H1 (cell line): Measurements from ENCODE around the gene NDUFS5. TPM values are rescaled to one million over a fixed set of nuclear protein-coding genes. Genes with fewer than 3 reads are reported as not detected.

Experiments used
- CTCF ChIA-PET: fragments of 300-600 bp; sonication (Branson Sonifier 250); formaldehyde crosslinking; loops from one replicate; lab custom pipeline; 2021; ENCODE audit not compliant: partially characterized antibody; lab: Charles Lee
- POLR2A ChIA-PET: fragments of 300-600 bp; sonication (Branson Sonifier 250); formaldehyde crosslinking; loops from one replicate; lab custom pipeline; 2021; ENCODE audit warnings: inconsistent platforms; ENCODE audit not compliant: partially characterized antibody; lab: Charles Lee
- DNase-seq, 2 experiments: peaks; one replicate each; pipeline versions ENCODE4 v3.0.0 to v3.0.0-alpha.2; 2010 to 2022; ENCODE audit warnings: low spot score in 2 of 2, low read depth in 1 of 2, mixed read lengths in 1 of 2
- FAIRE-seq: peaks from 2 replicates; lab custom pipeline; 2011; peaks lifted over from hg19 to GRCh38; lab: Jason Lieb, UNC
- H2AFZ ChIP-seq: 2 replicates; pipeline ENCODE4 v1.8.1; 2012; ENCODE audit warnings: low read length, inconsistent platforms
- H2AK5ac ChIP-seq: 2 replicates; pipeline ENCODE4 v1.6.1; 2013; ENCODE audit warnings: low read depth, low read length
- H2BK120ac ChIP-seq: replicated peaks from 2 replicates; pipeline ENCODE3; 2013; ENCODE audit warnings: low read depth, low read length, inconsistent platforms
- H2BK12ac ChIP-seq: 2 replicates; pipeline ENCODE4 v1.6.1; 2013; ENCODE audit warnings: low read depth, low read length
- H2BK15ac ChIP-seq: 2 replicates; pipeline ENCODE4 v1.6.1; 2013; ENCODE audit warnings: low read length
- H2BK20ac ChIP-seq: 2 replicates; pipeline ENCODE4 v1.6.1; 2013; ENCODE audit warnings: low read length
- H2BK5ac ChIP-seq: 2 replicates; pipeline ENCODE4 v1.6.1; 2013; ENCODE audit warnings: low read depth, low read length
- H3K14ac ChIP-seq: 2 replicates; pipeline ENCODE4 v1.6.1; 2013; ENCODE audit warnings: inconsistent platforms; ENCODE audit not compliant: insufficient read length
- H3K18ac ChIP-seq: 2 replicates; pipeline ENCODE4 v1.6.1; 2013; ENCODE audit warnings: low read length; ENCODE audit errors: extremely low read depth
- H3K23ac ChIP-seq: 2 replicates; pipeline ENCODE4 v1.6.1; 2013; ENCODE audit warnings: inconsistent platforms; ENCODE audit not compliant: insufficient read length
- H3K23me2 ChIP-seq: 2 replicates; pipeline ENCODE4 v1.6.1; 2013; ENCODE audit warnings: low read depth, low read length
- H3K27ac ChIP-seq: 2 replicates; pipeline ENCODE4 v1.6.1; 2011; ENCODE audit warnings: low read depth, low read length, inconsistent platforms
- H3K27me3 ChIP-seq, 4 experiments: replicated peaks in 1 of 4; 1 replicate in 1 of 4; 2 replicates in 3 of 4; pipeline versions ENCODE4 v1.6.1 to v1.8.1; 2011 to 2013; ENCODE audit warnings: low read length in 3 of 4, mild to moderate bottlenecking in 3 of 4, inconsistent platforms in 2 of 4, mixed read lengths in 2 of 4, moderate library complexity in 1 of 4; ENCODE audit not compliant: control insufficient read depth in 3 of 4, insufficient read depth in 3 of 4; ENCODE audit errors: extremely low read depth in 1 of 4
- H3K36me3 ChIP-seq, 4 experiments: 2 replicates each; pipeline versions ENCODE4 v1.6.1 to v1.8.1; 2011 to 2013; ENCODE audit warnings: mild to moderate bottlenecking in 4 of 4, low read length in 3 of 4, moderate library complexity in 2 of 4, control low read depth in 1 of 4, inconsistent platforms in 1 of 4; ENCODE audit not compliant: insufficient read depth in 4 of 4, control insufficient read depth in 2 of 4
- H3K4ac ChIP-seq: replicated peaks from 2 replicates; pipeline ENCODE3; 2013; ENCODE audit warnings: low read length, low read depth, mixed read lengths, inconsistent platforms; ENCODE audit not compliant: insufficient read length
- H3K4me1 ChIP-seq, 4 experiments: replicated peaks in 1 of 4; 1 replicate in 1 of 4; 2 replicates in 3 of 4; pipeline versions ENCODE4 v1.6.1 to v1.8.1; 2011 to 2013; ENCODE audit warnings: low read length in 3 of 4, inconsistent platforms in 2 of 4, mixed read lengths in 1 of 4; ENCODE audit not compliant: insufficient read depth in 4 of 4, control insufficient read depth in 3 of 4
- H3K4me2 ChIP-seq, 2 experiments: 2 replicates each; pipeline versions ENCODE4 v1.6.1 to v1.8.1; 2011 to 2013; ENCODE audit warnings: low read depth in 2 of 2, low read length in 2 of 2, control low read depth in 1 of 2, inconsistent platforms in 1 of 2, mild to moderate bottlenecking in 1 of 2; ENCODE audit not compliant: insufficient read depth in 1 of 2
- H3K4me3 ChIP-seq, 4 experiments: fragments of 200-600, 300-600 bp in 1 of 4; sonication (generic), shearing (Covaris generic), sonication (Bioruptor Twin) in 1 of 4; 2 replicates each; pipeline versions ENCODE4 v1.5.1 to v1.8.1; 2011 to 2016; ENCODE audit warnings: low read length in 4 of 4, low read depth in 3 of 4, control low read depth in 2 of 4, inconsistent platforms in 2 of 4, mild to moderate bottlenecking in 2 of 4, mixed read lengths in 1 of 4, moderate library complexity in 1 of 4; ENCODE audit not compliant: insufficient read depth in 2 of 4; ENCODE audit errors: extremely low read depth in 1 of 4
- H3K56ac ChIP-seq: replicated peaks from 2 replicates; pipeline ENCODE3; 2013; ENCODE audit warnings: low read depth, mild to moderate bottlenecking, mixed read lengths, low read length, inconsistent platforms; ENCODE audit not compliant: insufficient read length
- H3K79me1 ChIP-seq: 2 replicates; pipeline ENCODE4 v1.6.1; 2013; ENCODE audit warnings: low read depth, low read length, control low read depth
- H3K79me2 ChIP-seq, 2 experiments: 2 replicates each; pipeline versions ENCODE4 v1.6.1 to v1.8.1; 2012 to 2013; ENCODE audit warnings: low read length in 2 of 2, mild to moderate bottlenecking in 2 of 2, inconsistent platforms in 1 of 2; ENCODE audit not compliant: insufficient read depth in 2 of 2, control insufficient read depth in 1 of 2
- H3K9ac ChIP-seq, 4 experiments: replicated peaks in 1 of 4; 1 replicate in 1 of 4; 2 replicates in 3 of 4; pipeline versions ENCODE4 v1.6.1 to v1.8.1; 2011 to 2013; ENCODE audit warnings: low read depth in 3 of 4, low read length in 3 of 4, control low read depth in 2 of 4, mild to moderate bottlenecking in 2 of 4, moderate library complexity in 2 of 4, inconsistent platforms in 1 of 4; ENCODE audit errors: extremely low read depth in 1 of 4
- H3K9me3 ChIP-seq, 2 experiments: 2 replicates each; pipeline versions ENCODE4 v1.6.1 to v1.8.1; 2012 to 2013; ENCODE audit warnings: mild to moderate bottlenecking in 2 of 2, moderate library complexity in 2 of 2, control low read depth in 1 of 2, inconsistent platforms in 1 of 2, low read depth in 1 of 2, low read length in 1 of 2, mixed read lengths in 1 of 2; ENCODE audit not compliant: insufficient read depth in 2 of 2
- H4K20me1 ChIP-seq, 2 experiments: replicated peaks in 1 of 2; 2 replicates each; pipeline versions ENCODE3 to v1.8.1; 2011 to 2013; ENCODE audit warnings: inconsistent platforms in 2 of 2, low read length in 2 of 2, mild to moderate bottlenecking in 1 of 2; ENCODE audit not compliant: insufficient read depth in 2 of 2, control insufficient read depth in 1 of 2
- H4K5ac ChIP-seq: 2 replicates; pipeline ENCODE4 v1.6.1; 2013; ENCODE audit warnings: low read length, low read depth, mixed read lengths, inconsistent platforms; ENCODE audit not compliant: insufficient read length
- H4K8ac ChIP-seq: 2 replicates; pipeline ENCODE4 v1.8.0; 2013; ENCODE audit warnings: mild to moderate bottlenecking, moderate library complexity, low read length, inconsistent platforms; ENCODE audit not compliant: insufficient read depth; ENCODE audit errors: extremely low read depth
- H4K91ac ChIP-seq: replicated peaks from 2 replicates; pipeline ENCODE3; 2013; ENCODE audit warnings: low read length, mixed read lengths, inconsistent platforms; ENCODE audit not compliant: insufficient read length
- GTF2F1 ChIP-seq: IDR thresholded peaks from 2 replicates; pipeline ENCODE4 v1.6.1; 2012; ENCODE audit warnings: low read depth, low read length, improper control_type of control experiment, borderline replicate concordance
- HDAC6 ChIP-seq: IDR thresholded peaks from one replicate; pipeline ENCODE4 v1.7.1; 2012; ENCODE audit warnings: low read depth, mild to moderate bottlenecking, inconsistent platforms, low read length, moderate library complexity
- KDM4A ChIP-seq: IDR thresholded peaks from one replicate; pipeline ENCODE4 v1.7.1; 2012; ENCODE audit warnings: low read depth, mild to moderate bottlenecking, moderate library complexity, low read length, inconsistent platforms; ENCODE audit not compliant: severe bottlenecking
- PHF8 ChIP-seq: fragments of 200-600 bp; sonication (generic); conservative IDR thresholded peaks from 2 replicates; pipeline ENCODE4 v1.7.1; 2012; ENCODE audit warnings: low read depth, mild to moderate bottlenecking, inconsistent platforms, low read length, moderate library complexity
- POU5F1 ChIP-seq: IDR thresholded peaks from 2 replicates; pipeline ENCODE4 v1.6.1; 2011; ENCODE audit warnings: low read depth, mild to moderate bottlenecking, low read length, moderate library complexity
- RNF2 ChIP-seq: fragments of 200-900, 300-1000 bp; sonication (generic); IDR thresholded peaks from 2 replicates; pipeline ENCODE4 v1.7.1; 2016; ENCODE audit warnings: borderline replicate concordance, low read depth, mild to moderate bottlenecking, antibody characterized with exemption, low read length; ENCODE audit not compliant: poor library complexity, severe bottlenecking; ENCODE audit errors: missing control alignments
- SIN3A ChIP-seq, 2 experiments: IDR thresholded peaks in 1 of 2; conservative IDR thresholded peaks in 1 of 2; 2 replicates each; pipeline ENCODE4 v1.6.1; 2011 to 2012; ENCODE audit warnings: low read length in 2 of 2, improper control_type of control experiment in 1 of 2, low read depth in 1 of 2, mild to moderate bottlenecking in 1 of 2
- SIRT6 ChIP-seq: IDR thresholded peaks from one replicate; pipeline ENCODE4 v1.7.1; 2012; ENCODE audit warnings: low read length, inconsistent platforms
- TAF1 ChIP-seq: IDR thresholded peaks from 2 replicates; pipeline ENCODE4 v1.6.1; 2011; ENCODE audit warnings: mild to moderate bottlenecking, low read depth, low read length
- TAF7 ChIP-seq: optimal IDR thresholded peaks from 2 replicates; pipeline ENCODE3; 2011; ENCODE audit warnings: low read depth, mild to moderate bottlenecking, inconsistent platforms, low read length, moderate library complexity, borderline replicate concordance
- TBP ChIP-seq: IDR thresholded peaks from 2 replicates; pipeline ENCODE4 v1.6.1; 2011; ENCODE audit warnings: low read depth, low read length, improper control_type of control experiment
- WGBS, 2 experiments: shearing (Covaris generic) in 1 of 2; methylation state at CpG; one replicate each; pipeline versions ENCODE4 v1.1.6 to v1.1.7; 2013 to 2015; ENCODE audit warnings: low lambda C conversion rate in 2 of 2, mixed read lengths in 2 of 2, inconsistent platforms in 1 of 2, low coverage in 1 of 2, missing lambda C conversion rate in 1 of 2; ENCODE audit not compliant: insufficient replicate concordance in 2 of 2, insufficient coverage in 1 of 2, insufficient read length in 1 of 2; ENCODE audit errors: extremely low coverage in 1 of 2, missing lambda C conversion rate in 1 of 2; 5-methylcytosine and 5-hydroxymethylcytosine counted together
- polyA plus RNA-seq, 7 experiments: library from polyadenylated mRNA; depleted of rRNA in 3 of 7; stranded (reverse) in 5 of 7; unstranded in 2 of 7; fragments of >200 nt in 5 of 7; fragments of 200-250 nt in 2 of 7; gene quantifications; 1 replicate in 5 of 7; 2 replicates in 1 of 7; 4 replicates in 1 of 7; pipeline versions ENCODE4 v1.2.1 to v1.2.3, GENCODE V29; 2011 to 2013; ENCODE audit warnings: missing spikeins in 2 of 7, mixed read lengths in 2 of 7
- total RNA-seq: library from RNA; stranded (reverse); fragmentation: NEBNext Ultra II Directional; extraction: Animal tissue kit (Norgen Biotek cat#: 25700); gene quantifications from 2 replicates; pipeline ENCODE4 v1.2.1, GENCODE V29; 2021
- TF ChIP-seq, protein P1 (sequence below): IDR thresholded peaks from 2 replicates; pipeline ENCODE4 v1.6.1; 2012; ENCODE audit warnings: low read length, inconsistent platforms

Gene NDUFS5
- total and polyA plus RNA-seq, 2 of the 8 experiments (the other 6 are each of a cell fraction or from before 2014, with no cell fraction given) = 435 to 835 TPM

GRCh38 chr1:39063775-39064174 lies 37.6 kb downstream of the NDUFS5 start:
- no peak for DNase-seq
- Histone ChIP-seq H3K23me2 (no peaks in the 10 kb centered on the region), H3K18ac (no peak overlapping the region), H2BK120ac (no peak overlapping the region), H3K56ac (no peak overlapping the region), H2BK5ac (no peak overlapping the region), H3K4me1 (no peaks in the 10 kb centered on the region), H3K27me3 (no peaks in the 10 kb centered on the region), H4K8ac (no peak overlapping the region), H3K4me2 (no peak overlapping the region), H2BK15ac (no peak overlapping the region), H3K36me3 (no peaks in the 10 kb centered on the region), H4K20me1 (no peaks in the 10 kb centered on the region), H3K4me3 (no peak overlapping the region), H2BK12ac (no peak overlapping the region), H3K27ac (no peak overlapping the region), H3K14ac (no peak overlapping the region), H3K9me3 (no peaks in the 10 kb centered on the region), H2BK20ac (no peak overlapping the region), H4K91ac (no peak overlapping the region), H2AFZ (no peak overlapping the region), H4K5ac (no peak overlapping the region), H2AK5ac (no peak overlapping the region), H3K9ac (no peak overlapping the region), H3K79me1 (no peaks in the 10 kb centered on the region), H3K79me2 (no peaks in the 10 kb centered on the region), H3K4ac (no peak overlapping the region), H3K23ac (no peak overlapping the region)
- FAIRE-seq = no peak
- no peak for TF ChIP-seq SIN3A (conservative IDR thresholded peaks at IDR 0.05 in 1 of 2, IDR thresholded peaks at IDR 0.05 in 1 of 2; ENCODE audit: low read depth in 1 of 2, low read length in 2 of 2)
- no peak for TF ChIP-seq GTF2F1
- no peak for TF ChIP-seq SIRT6
- no peak for TF ChIP-seq KDM4A
- TF ChIP-seq TAF1 = no peak
- no peak for TF ChIP-seq TAF7
- TF ChIP-seq, protein P1, sequence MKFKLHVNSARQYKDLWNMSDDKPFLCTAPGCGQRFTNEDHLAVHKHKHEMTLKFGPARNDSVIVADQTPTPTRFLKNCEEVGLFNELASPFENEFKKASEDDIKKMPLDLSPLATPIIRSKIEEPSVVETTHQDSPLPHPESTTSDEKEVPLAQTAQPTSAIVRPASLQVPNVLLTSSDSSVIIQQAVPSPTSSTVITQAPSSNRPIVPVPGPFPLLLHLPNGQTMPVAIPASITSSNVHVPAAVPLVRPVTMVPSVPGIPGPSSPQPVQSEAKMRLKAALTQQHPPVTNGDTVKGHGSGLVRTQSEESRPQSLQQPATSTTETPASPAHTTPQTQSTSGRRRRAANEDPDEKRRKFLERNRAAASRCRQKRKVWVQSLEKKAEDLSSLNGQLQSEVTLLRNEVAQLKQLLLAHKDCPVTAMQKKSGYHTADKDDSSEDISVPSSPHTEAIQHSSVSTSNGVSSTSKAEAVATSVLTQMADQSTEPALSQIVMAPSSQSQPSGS = no peak
- TF ChIP-seq RNF2 = no peak
- no peak for TF ChIP-seq PHF8
- TF ChIP-seq POU5F1 = no peak
- no peak for TF ChIP-seq TBP
- no peak for TF ChIP-seq HDAC6
- ChIA-PET POLR2A (no interaction called here), CTCF (no interaction called here)
- WGBS, 2 experiments = 88% methylated on average over 6 of the region's 6 CpGs; no CpG with 5 or more reads in 1 of the 2 experiments
